IPS-18a (cell line): ENCODE results near the gene DNAH17.

ENCODE experiments used
- H3K27ac ChIP-seq: one replicate; pipeline ENCODE4 v1.5.1; 2013; ENCODE audit warnings: low read length
- H3K27me3 ChIP-seq: one replicate; pipeline ENCODE4 v1.6.1; 2013; ENCODE audit warnings: mild to moderate bottlenecking, low read length; ENCODE audit not compliant: control insufficient read depth, insufficient read depth
- H3K36me3 ChIP-seq: one replicate; pipeline ENCODE4 v1.6.1; 2013; ENCODE audit warnings: low read depth, low read length; ENCODE audit not compliant: control insufficient read depth
- H3K4me1 ChIP-seq: one replicate; pipeline ENCODE4 v1.6.1; 2013; ENCODE audit warnings: low read depth, low read length; ENCODE audit not compliant: control insufficient read depth
- H3K4me3 ChIP-seq: one replicate; pipeline ENCODE4 v1.5.1; 2013; ENCODE audit warnings: low read length
- H3K9ac ChIP-seq: one replicate; pipeline ENCODE4 v1.6.1; 2013; ENCODE audit warnings: mild to moderate bottlenecking, low read length, moderate library complexity
- H3K9me3 ChIP-seq: one replicate; pipeline ENCODE4 v1.6.1; 2013; ENCODE audit warnings: low read depth, low read length; ENCODE audit not compliant: control insufficient read depth

Gene DNAH17

DNA sequence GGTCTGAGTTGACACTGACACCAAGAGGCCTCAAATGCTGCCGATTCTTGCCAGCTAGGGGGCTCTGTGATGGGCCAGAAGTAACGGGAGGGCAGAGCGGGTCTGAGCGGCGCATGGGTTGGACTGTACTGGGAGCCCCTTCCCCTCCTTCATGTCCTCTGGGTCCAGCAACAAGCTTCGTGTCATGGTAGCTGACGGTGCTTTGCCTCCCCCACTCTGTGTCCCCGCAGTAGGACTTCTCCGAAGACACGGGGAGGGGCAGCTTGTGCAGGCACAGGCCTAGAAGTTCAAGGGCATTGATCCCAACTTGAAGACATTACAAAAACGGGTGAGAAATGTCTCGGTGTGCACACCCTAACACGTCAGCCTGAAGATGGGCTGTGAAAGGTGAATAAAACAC is 39.8 kb upstream of the DNAH17 start:
- Histone ChIP-seq H3K4me1 (no peaks in the 10 kb centered on the region), H3K27me3 (peaks cover 6% of the 10 kb centered on the region), H3K36me3 (no peaks in the 10 kb centered on the region), H3K4me3 (no peak overlapping the region), H3K9ac (no peak overlapping the region), H3K27ac (no peak overlapping the region), H3K9me3 (no peaks in the 10 kb centered on the region)

DNA sequence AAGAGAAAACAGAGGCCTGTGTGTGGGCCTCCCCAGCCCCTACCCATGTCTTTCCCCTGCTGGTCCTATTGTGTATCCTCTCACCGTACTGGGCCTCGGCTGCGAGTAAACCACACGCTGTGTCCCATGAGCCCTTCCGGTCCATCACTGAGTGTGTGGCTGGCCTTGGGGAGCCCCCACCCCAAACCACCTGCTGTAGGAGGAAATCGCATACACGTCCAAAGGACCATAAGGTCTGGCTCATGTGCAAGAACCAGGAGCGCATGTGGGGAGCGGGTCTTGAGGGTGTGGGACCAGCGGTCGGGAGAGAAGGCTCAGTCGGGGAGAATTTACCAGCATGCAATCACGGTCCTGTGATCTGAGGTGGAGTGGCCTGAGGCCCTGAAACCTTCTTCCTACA is 38.4 kb upstream of the DNAH17 start:
- Histone ChIP-seq H3K27ac (no peak overlapping the region), H3K27me3 (peaks cover 13% of the 10 kb centered on the region), H3K4me3 (no peak overlapping the region), H3K36me3 (no peaks in the 10 kb centered on the region), H3K4me1 (peaks cover 8% of the 10 kb centered on the region), H3K9me3 (no peaks in the 10 kb centered on the region), H3K9ac (no peak overlapping the region)

GRCh38 chr17:78613416-78613815 is 36.2 kb upstream of the DNAH17 start:
- no peaks in the 10 kb centered on the region for H3K36me3 ChIP-seq
- H3K9me3 ChIP-seq: no peaks in the 10 kb centered on the region
- H3K4me1 ChIP-seq: peaks cover 8% of the 10 kb centered on the region

GRCh38 chr17:78611607-78612006 is 34.4 kb upstream of the DNAH17 start:
- no peaks in the 10 kb centered on the region for H3K9me3 ChIP-seq
- peaks cover 31% of the 10 kb centered on the region for H3K27me3 ChIP-seq
- no peak overlapping the region for H3K9ac ChIP-seq
- no peaks in the 10 kb centered on the region for H3K36me3 ChIP-seq
- peaks cover 8% of the 10 kb centered on the region for H3K4me1 ChIP-seq
- no peak overlapping the region for H3K4me3 ChIP-seq
- no peak overlapping the region for H3K27ac ChIP-seq

More at GRCh38 chr17:78613416-78613815, 36.2 kb upstream of the DNAH17 start:
- peaks cover 31% of the 10 kb centered on the region for H3K27me3 ChIP-seq
- H3K4me3 ChIP-seq: no peak overlapping the region
- H3K27ac ChIP-seq: no peak overlapping the region
- H3K9ac ChIP-seq: no peak overlapping the region

DNA sequence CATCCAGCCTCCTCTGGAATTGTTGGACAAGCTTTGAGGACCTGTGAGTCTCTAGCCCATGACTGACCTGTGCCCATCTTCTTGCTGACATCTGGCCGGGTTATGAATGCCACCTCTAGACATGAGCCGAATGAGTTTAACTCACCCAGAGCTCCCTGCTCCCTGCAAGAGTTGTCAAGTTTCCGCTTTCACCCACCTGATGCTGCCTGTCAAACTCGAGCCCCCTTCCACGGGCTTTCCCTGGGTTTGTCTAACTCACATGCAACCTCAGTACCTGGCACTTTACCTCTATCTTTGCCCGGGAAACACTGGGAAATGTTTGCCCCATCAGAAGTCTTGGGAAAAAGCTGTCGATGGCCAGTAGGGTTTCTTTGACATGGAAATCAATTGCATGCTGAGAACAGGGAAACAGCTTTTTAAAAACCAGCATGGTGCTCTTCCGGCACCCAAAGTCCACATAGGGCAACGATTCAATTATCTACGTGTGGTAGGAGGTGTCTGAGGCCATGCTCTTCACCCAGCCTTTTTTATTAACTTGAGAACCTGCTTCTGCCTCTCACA is 33.8 kb upstream of the DNAH17 start:
- Histone ChIP-seq H3K4me3 (no peak overlapping the region), H3K27ac (no peak overlapping the region), H3K36me3 (no peaks in the 10 kb centered on the region), H3K9ac (no peak overlapping the region), H3K27me3 (peaks cover 31% of the 10 kb centered on the region), H3K4me1 (peaks cover 8% of the 10 kb centered on the region), H3K9me3 (no peaks in the 10 kb centered on the region)

DNA sequence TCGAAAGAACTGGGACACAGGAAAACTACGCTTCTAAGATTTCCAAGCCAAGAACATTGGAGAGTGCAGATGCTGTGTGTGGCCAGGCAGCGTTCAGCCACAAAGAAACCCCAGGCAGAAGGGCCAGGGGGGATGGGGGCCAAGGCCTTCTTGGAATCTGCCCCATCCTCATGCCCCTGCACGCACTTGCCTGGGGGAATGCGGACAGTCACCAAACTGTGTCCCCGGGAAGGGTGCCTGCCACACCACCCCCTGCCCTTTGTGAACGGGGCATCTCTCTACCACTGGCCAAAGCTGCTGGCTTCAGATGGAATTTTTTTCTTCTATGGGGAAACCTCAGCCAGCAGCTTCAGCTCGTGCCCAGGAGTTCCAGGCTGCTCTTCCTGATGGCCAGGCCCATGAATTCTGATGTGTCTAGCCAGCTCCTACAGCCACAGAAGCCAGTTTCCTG is 32.0 kb upstream of the DNAH17 start:
- Histone ChIP-seq H3K4me3 (no peak overlapping the region), H3K27ac (no peak overlapping the region), H3K36me3 (no peaks in the 10 kb centered on the region), H3K9ac (no peak overlapping the region), H3K27me3 (peaks cover 31% of the 10 kb centered on the region), H3K9me3 (no peaks in the 10 kb centered on the region), H3K4me1 (peaks cover 8% of the 10 kb centered on the region)

- H3K4me1 ChIP-seq: peaks cover 8% of the 10 kb centered on the region
- no peak overlapping the region for H3K9ac ChIP-seq
- no peak overlapping the region for H3K27ac ChIP-seq
- H3K9me3 ChIP-seq: no peaks in the 10 kb centered on the region
- H3K4me3 ChIP-seq: no peak overlapping the region
- peaks cover 31% of the 10 kb centered on the region for H3K27me3 ChIP-seq
- H3K36me3 ChIP-seq: no peaks in the 10 kb centered on the region
Observed at GRCh38 chr17:78608804-78609186, 31.6 kb upstream of the DNAH17 start.

GRCh38 chr17:78608122-78608803 is 31.1 kb upstream of the DNAH17 start:
- H3K27ac ChIP-seq: no peak overlapping the region
- no peak overlapping the region for H3K9ac ChIP-seq
- H3K4me1 ChIP-seq: peaks cover 8% of the 10 kb centered on the region
- H3K27me3 ChIP-seq: peaks cover 31% of the 10 kb centered on the region
- H3K9me3 ChIP-seq: no peaks in the 10 kb centered on the region
- H3K4me3 ChIP-seq: no peak overlapping the region
- H3K36me3 ChIP-seq: no peaks in the 10 kb centered on the region

- H3K27me3 ChIP-seq: peaks cover 26% of the 10 kb centered on the region
- no peak overlapping the region for H3K9ac ChIP-seq
Observed at GRCh38 chr17:78607038-78607437, 29.8 kb upstream of the DNAH17 start.

DNA sequence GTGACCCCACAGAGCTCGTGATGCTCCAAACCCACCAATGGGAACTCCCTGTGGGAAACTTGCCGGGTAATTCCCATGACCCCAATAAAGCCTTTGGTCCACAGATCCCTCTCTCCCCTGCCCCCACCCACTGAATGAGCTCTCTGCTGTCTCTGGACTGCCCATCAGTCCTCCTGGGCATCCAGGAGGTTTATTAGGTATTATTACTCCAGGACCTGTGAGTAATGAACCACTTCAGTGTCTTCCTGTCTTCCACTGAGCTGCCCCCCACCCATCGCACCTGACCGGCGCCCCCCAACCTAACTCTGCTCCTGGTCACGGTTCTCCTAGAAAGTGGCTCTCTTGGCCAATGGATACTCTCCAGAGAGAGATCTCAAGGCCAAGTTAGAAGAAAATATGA is 28.7 kb upstream of the DNAH17 start:
- no peak overlapping the region for H3K27ac ChIP-seq
- H3K36me3 ChIP-seq: no peaks in the 10 kb centered on the region
- H3K27me3 ChIP-seq: peaks cover 18% of the 10 kb centered on the region
- no peak overlapping the region for H3K9ac ChIP-seq
- no peaks in the 10 kb centered on the region for H3K9me3 ChIP-seq
- no peak overlapping the region for H3K4me3 ChIP-seq
- H3K4me1 ChIP-seq: no peaks in the 10 kb centered on the region

More at GRCh38 chr17:78607038-78607437, 29.8 kb upstream of the DNAH17 start:
- Histone ChIP-seq H3K9me3 (no peaks in the 10 kb centered on the region), H3K4me1 (peaks cover 8% of the 10 kb centered on the region), H3K4me3 (no peak overlapping the region), H3K27ac (no peak overlapping the region), H3K36me3 (no peaks in the 10 kb centered on the region)

DNA sequence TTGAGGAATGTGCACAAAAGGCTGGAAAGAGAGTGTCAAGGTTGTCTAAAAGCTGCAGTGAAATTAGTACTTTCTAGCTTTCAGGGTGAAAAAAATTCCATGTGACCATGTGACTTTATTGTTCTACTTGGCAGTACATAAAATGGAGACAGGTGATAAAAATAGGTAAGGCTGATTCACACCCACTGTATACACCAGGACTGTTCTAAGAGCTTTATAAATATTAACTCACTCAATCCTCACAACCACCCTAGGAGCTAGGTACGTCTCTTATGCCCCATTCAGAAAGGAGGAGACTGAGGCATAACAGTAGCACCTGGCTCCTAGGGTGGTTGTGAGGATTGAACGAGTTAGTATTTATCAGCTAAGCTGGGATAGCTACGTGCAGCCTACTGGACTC is 28.2 kb upstream of the DNAH17 start:
- Histone ChIP-seq H3K36me3 (no peaks in the 10 kb centered on the region), H3K9me3 (no peaks in the 10 kb centered on the region), H3K4me3 (no peak overlapping the region), H3K9ac (no peak overlapping the region), H3K4me1 (no peaks in the 10 kb centered on the region), H3K27ac (no peak overlapping the region), H3K27me3 (peaks cover 17% of the 10 kb centered on the region)

DNA sequence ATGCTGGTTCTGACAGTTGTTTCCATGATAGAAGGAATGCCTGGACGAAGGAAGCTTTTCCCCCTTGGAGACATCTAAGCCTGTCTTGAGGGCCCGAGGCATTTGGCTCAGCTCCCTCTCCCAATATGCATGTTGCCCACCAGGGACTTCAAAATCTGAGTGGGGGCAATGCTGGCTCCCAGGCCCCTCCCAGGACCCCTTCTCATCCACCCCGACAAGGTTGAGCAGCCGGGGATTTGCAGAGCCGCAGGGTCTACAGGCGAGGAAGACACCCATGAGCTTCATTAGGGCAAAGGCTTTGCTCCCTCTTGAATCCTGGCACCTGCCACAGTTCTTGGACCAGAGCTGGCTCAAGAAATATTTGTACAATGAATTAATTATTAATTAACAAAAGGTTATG is 25.1 kb upstream of the DNAH17 start:
- Histone ChIP-seq H3K36me3 (no peaks in the 10 kb centered on the region), H3K4me3 (no peak overlapping the region), H3K27me3 (no peaks in the 10 kb centered on the region), H3K27ac (no peak overlapping the region), H3K9ac (no peak overlapping the region), H3K4me1 (peaks cover 2% of the 10 kb centered on the region), H3K9me3 (no peaks in the 10 kb centered on the region)
